ENCODE results near the gene VWF. TPM values are rescaled to one million over a fixed set of nuclear protein-coding genes. Genes with fewer than 3 reads are reported as not detected.

Gene VWF
- total and polyA plus RNA-seq, 2 donors (not counting 1 experiment from before 2014, with no cell fraction given), result not detected

- H3K9ac ChIP-seq (ENCODE audit: low read length), result no peak overlapping the region
- ATAC-seq (ENCODE audit: low read depth) (no peak), DNase-seq (no peak)
- no peak overlapping the region for H3K27ac ChIP-seq (ENCODE audit: low read length in 2 of 2)
- H3K27ac Mint-ChIP-seq, result no peak overlapping the region
- ChIA-PET POLR2A (no interaction called here), CTCF (interaction anchor here (1.7 kb wide), 1 partner anchor 20 kb away, joined by 3 read pairs; no protein-coding TSS in a partner anchor)
- no peak overlapping the region for H2AFZ ChIP-seq (ENCODE audit: insufficient read depth, low read depth, low read length, poor library complexity, severe bottlenecking)
- H3K4me1 ChIP-seq (ENCODE audit: control insufficient read depth in 2 of 2, insufficient read depth in 2 of 2, low read length in 2 of 2), result no peaks in the 10 kb centered on the region
- H3K4me2 ChIP-seq (replicated peaks; ENCODE audit: low read depth, low read length, poor library complexity, severe bottlenecking), result no peak overlapping the region
- peaks cover 2% of the 10 kb centered on the region for H3K4me1 Mint-ChIP-seq
- peaks cover 18% of the 10 kb centered on the region for H3K27me3 Mint-ChIP-seq
- peaks cover 0 to 14% (median 2%) of the 10 kb centered on the region in 4 experiments for H3K27me3 ChIP-seq (replicated peaks in 1 of 4; ENCODE audit: control extremely low read depth in 1 of 4, control insufficient read depth in 3 of 4, insufficient read depth in 4 of 4, low read length in 3 of 4)
- TF ChIP-seq CTCF (IDR thresholded peaks at IDR 0.05), result no peak
- TF ChIP-seq EZH2 (IDR thresholded peaks at IDR 0.05; ENCODE audit: borderline replicate concordance, insufficient read depth, low read depth, low read length, poor library complexity, severe bottlenecking), result no peak
- H3K9me3 ChIP-seq (ENCODE audit: control extremely low read depth in 1 of 3, control insufficient read depth in 2 of 3, insufficient read depth in 1 of 3, low read length in 2 of 3), result no peaks in the 10 kb centered on the region
- H3K4me3 ChIP-seq (ENCODE audit: control extremely low read depth in 1 of 5, extremely low read depth in 1 of 5, insufficient read depth in 1 of 5, low read depth in 2 of 5, low read length in 4 of 5), result no peak overlapping the region
- intact Hi-C loops (cut with micrococcal nuclease), result no loop called here
- no peaks in the 10 kb centered on the region for H4K20me1 ChIP-seq (ENCODE audit: control insufficient read depth, insufficient read depth, low read length, poor library complexity, severe bottlenecking)
- WGBS (ENCODE audit: insufficient coverage), result 73% methylated on average over 3 of the region's 17 CpGs
- no peak overlapping the region for H3K4me3 Mint-ChIP-seq
- no peaks in the 10 kb centered on the region for H3K36me3 ChIP-seq (replicated peaks in 1 of 2; ENCODE audit: control extremely low read depth in 1 of 2, control insufficient read depth in 1 of 2, extremely low read depth in 1 of 2, insufficient read depth in 2 of 2, low read length in 1 of 2)
- H3K9me3 Mint-ChIP-seq (ENCODE audit: insufficient read depth), result no peaks in the 10 kb centered on the region
- H3K79me2 ChIP-seq (ENCODE audit: control insufficient read depth, insufficient read depth, low read length), result no peaks in the 10 kb centered on the region
Observed at GRCh38 chr12:5967645-5968415, 156.6 kb downstream of the VWF start.

GRCh38 chr12:5966486-5967095, 157.9 kb downstream of the VWF start:
- Histone ChIP-seq H3K27ac (ENCODE audit: low read length in 2 of 2) (no peak overlapping the region), H3K4me3 (ENCODE audit: control extremely low read depth in 1 of 5, extremely low read depth in 1 of 5, insufficient read depth in 1 of 5, low read depth in 2 of 5, low read length in 4 of 5) (no peak overlapping the region), H2AFZ (ENCODE audit: insufficient read depth, low read depth, low read length, poor library complexity, severe bottlenecking) (no peak overlapping the region), H3K9me3 (ENCODE audit: control extremely low read depth in 1 of 3, control insufficient read depth in 2 of 3, insufficient read depth in 1 of 3, low read length in 2 of 3) (no peaks in the 10 kb centered on the region), H3K9ac (ENCODE audit: low read length) (no peak overlapping the region), H3K27me3 (replicated peaks in 1 of 4; ENCODE audit: control extremely low read depth in 1 of 4, control insufficient read depth in 3 of 4, insufficient read depth in 4 of 4, low read length in 3 of 4) (peaks cover 0 to 14% (median 2%) of the 10 kb centered on the region in 4 experiments), H3K4me1 (ENCODE audit: control insufficient read depth in 2 of 2, insufficient read depth in 2 of 2, low read length in 2 of 2) (no peaks in the 10 kb centered on the region), H3K4me2 (replicated peaks; ENCODE audit: low read depth, low read length, poor library complexity, severe bottlenecking) (no peak overlapping the region), H3K36me3 (replicated peaks in 1 of 2; ENCODE audit: control extremely low read depth in 1 of 2, control insufficient read depth in 1 of 2, extremely low read depth in 1 of 2, insufficient read depth in 2 of 2, low read length in 1 of 2) (no peaks in the 10 kb centered on the region), H3K79me2 (ENCODE audit: control insufficient read depth, insufficient read depth, low read length) (no peaks in the 10 kb centered on the region), H4K20me1 (ENCODE audit: control insufficient read depth, insufficient read depth, low read length, poor library complexity, severe bottlenecking) (no peaks in the 10 kb centered on the region)
- Mint-ChIP-seq H3K27me3 (peaks cover 16% of the 10 kb centered on the region), H3K4me1 (peaks cover 2% of the 10 kb centered on the region), H3K27ac (no peak overlapping the region), H3K4me3 (no peak overlapping the region), H3K9me3 (ENCODE audit: insufficient read depth) (no peaks in the 10 kb centered on the region)
- TF ChIP-seq EZH2 (IDR thresholded peaks at IDR 0.05; ENCODE audit: borderline replicate concordance, insufficient read depth, low read depth, low read length, poor library complexity, severe bottlenecking) (no peak), CTCF (IDR thresholded peaks at IDR 0.05) (no peak)
- no peak for DNase-seq
- POLR2A ChIA-PET, result no interaction called here
- intact Hi-C loops (cut with micrococcal nuclease), result loop anchor here (1.0 kb wide), 1 partner anchor 74 kb away; no protein-coding TSS in a partner anchor
- CTCF ChIA-PET, result interaction anchor here (0.6 to 1.8 kb wide), 6 partner anchors 10 to 241 kb away, joined by 3 to 8 read pairs (median 6); no protein-coding TSS in a partner anchor
- ATAC-seq (ENCODE audit: low read depth), result no peak
- WGBS (ENCODE audit: insufficient coverage), result 84% methylated on average over 9 of the region's 11 CpGs
